GM12873 (cell line): ENCODE measurements around the gene RGS9BP.

Source experiments
- CTCF ChIP-seq: IDR thresholded peaks from 2 replicates; pipeline ENCODE4 v1.5.1; 2012; ENCODE audit warnings: low read depth, mild to moderate bottlenecking, moderate library complexity, low read length, control low read depth; ENCODE audit not compliant: insufficient read depth; ENCODE audit errors: missing control alignments

Gene RGS9BP

GRCh38 chr19:32671883-32672593 is 3.6 kb upstream of the RGS9BP start:
- no peak for TF ChIP-seq CTCF

- TF ChIP-seq CTCF: no peak
Measured at GRCh38 chr19:32672841-32673240, 2.8 kb upstream of the RGS9BP start.

- no peak for TF ChIP-seq CTCF
Measured at GRCh38 chr19:32673573-32673972, 2.1 kb upstream of the RGS9BP start.

GRCh38 chr19:32674153-32674930 is 1.3 kb upstream of the RGS9BP start:
- no peak for TF ChIP-seq CTCF

- TF ChIP-seq CTCF: peak; percentile 9
Measured at GRCh38 chr19:32674931-32675719, 523 bp upstream of the RGS9BP start, which contains the start of gene ANKRD27. Gene ANKRD27 (minus strand): TSS chr19:32675180. CDS start chr19:32659015, 16,165 bp downstream.

- TF ChIP-seq CTCF: no peak
Measured at GRCh38 chr19:32676186-32676894, 692 bp downstream of the RGS9BP start.
